IMR-90 (cell line): ENCODE measurements around the gene WDR6. TPM values are rescaled to one million over a fixed set of nuclear protein-coding genes. Genes with fewer than 3 reads are reported as not detected.
A peak's percentile ranks its signal among the peaks of the same experiment; 100 is the strongest.

Experiments
- ATAC-seq: fragments of 200-7000 bp; cut with Tn5 transposase; 2 replicates; pipeline ENCODE4 v1.9.1; 2020; ENCODE audit warnings: low read depth, mild to moderate bottlenecking, moderate library complexity
- BruUV-seq: library from RNA; stranded (reverse); fragments of 400-500 nt; replicated peaks from 2 replicates; lab custom pipeline; 2021; lab: Mats Ljungman, UMichigan
- CTCF ChIA-PET: fragments of 300-600 bp; formaldehyde crosslinking; extraction: SDS; loops from one replicate; lab custom pipeline; 2021; ENCODE audit warnings: antibody characterized with exemption; lab: Yijun Ruan, JAX
- POLR2A ChIA-PET: fragments of 300-600 bp; sonication (Branson Sonifier 250); formaldehyde crosslinking; loops from one replicate; lab custom pipeline; 2022; ENCODE audit warnings: antibody characterized with exemption; ENCODE audit not compliant: unreplicated experiment; lab: Charles Lee
- DNase-seq: peaks from one replicate; pipeline ENCODE4 v3.0.0; 2013
- H2AFZ ChIP-seq: replicated peaks from 2 replicates; pipeline ENCODE3; 2013; ENCODE audit warnings: low read length, mild to moderate bottlenecking; ENCODE audit not compliant: poor library complexity
- H2AK5ac ChIP-seq: 2 replicates; pipeline ENCODE4 v1.6.1; 2013; ENCODE audit warnings: low read depth, low read length, inconsistent platforms
- H2AK9ac ChIP-seq: replicated peaks from 2 replicates; pipeline ENCODE3; 2013; ENCODE audit warnings: mild to moderate bottlenecking, low read depth, low read length, moderate library complexity; ENCODE audit not compliant: poor library complexity
- H2BK120ac ChIP-seq: 2 replicates; pipeline ENCODE4 v1.6.1; 2013; ENCODE audit warnings: low read depth, low read length, inconsistent platforms
- H2BK15ac ChIP-seq: 3 replicates; pipeline ENCODE4 v1.6.1; 2013; ENCODE audit warnings: low read depth, low read length, inconsistent platforms
- H2BK20ac ChIP-seq: 2 replicates; pipeline ENCODE4 v1.6.1; 2013; ENCODE audit warnings: low read depth, mild to moderate bottlenecking, inconsistent platforms, low read length, moderate library complexity
- H2BK5ac ChIP-seq: 2 replicates; pipeline ENCODE4 v1.6.1; 2013; ENCODE audit warnings: mild to moderate bottlenecking, low read depth, low read length, inconsistent platforms; ENCODE audit not compliant: poor library complexity, severe bottlenecking
- H3K14ac ChIP-seq: replicated peaks from 2 replicates; pipeline ENCODE4 v1.6.1; 2013; ENCODE audit warnings: low read depth, low read length, inconsistent platforms
- H3K18ac ChIP-seq: 2 replicates; pipeline ENCODE4 v1.6.1; 2013; ENCODE audit warnings: low read depth, low read length, control low read depth
- H3K23ac ChIP-seq: 2 replicates; pipeline ENCODE4 v1.6.1; 2013; ENCODE audit warnings: low read depth, low read length, inconsistent platforms
- H3K27ac ChIP-seq: 2 replicates; pipeline ENCODE4 v1.5.1; 2013; ENCODE audit warnings: mild to moderate bottlenecking, control low read depth, low read length; ENCODE audit not compliant: insufficient read depth
- H3K27me3 ChIP-seq: 2 replicates; pipeline ENCODE4 v1.6.1; 2013; ENCODE audit warnings: low read length; ENCODE audit not compliant: control insufficient read depth, insufficient read depth
- H3K36me3 ChIP-seq: 2 replicates; pipeline ENCODE4 v1.6.1; 2013; ENCODE audit warnings: low read length, mixed read lengths; ENCODE audit not compliant: control insufficient read depth, insufficient read depth
- H3K4ac ChIP-seq: 2 replicates; pipeline ENCODE4 v1.6.1; 2013; ENCODE audit warnings: low read depth, low read length, inconsistent platforms
- H3K4me1 ChIP-seq: 2 replicates; pipeline ENCODE4 v1.6.1; 2013; ENCODE audit warnings: low read length, mixed read lengths; ENCODE audit not compliant: control insufficient read depth, insufficient read depth
- H3K4me2 ChIP-seq: 2 replicates; pipeline ENCODE4 v1.6.1; 2013; ENCODE audit warnings: low read depth, mild to moderate bottlenecking, control low read depth, low read length, moderate library complexity
- H3K4me3 ChIP-seq: 2 replicates; pipeline ENCODE4 v1.5.1; 2013; ENCODE audit warnings: low read depth, mild to moderate bottlenecking, control low read depth, low read length, moderate library complexity; ENCODE audit not compliant: insufficient read depth
- H3K56ac ChIP-seq: 2 replicates; pipeline ENCODE4 v1.6.1; 2013; ENCODE audit warnings: low read length, inconsistent platforms; ENCODE audit not compliant: insufficient read depth; ENCODE audit errors: extremely low read depth
- H3K79me1 ChIP-seq, 2 experiments: 2 replicates each; pipeline ENCODE4 v1.6.1; 2013; ENCODE audit warnings: low read length in 2 of 2, inconsistent platforms in 1 of 2, low read depth in 1 of 2
- H3K9ac ChIP-seq: 2 replicates; pipeline ENCODE4 v1.6.1; 2013; ENCODE audit warnings: low read depth, low read length, control low read depth
- H3K9me1 ChIP-seq: 2 replicates; pipeline ENCODE4 v1.6.1; 2013; ENCODE audit warnings: low read length, inconsistent platforms; ENCODE audit not compliant: insufficient read depth
- H3K9me3 ChIP-seq: 2 replicates; pipeline ENCODE4 v1.6.1; 2013; ENCODE audit warnings: low read length; ENCODE audit not compliant: control insufficient read depth, insufficient read depth
- H4K20me1 ChIP-seq: 2 replicates; pipeline ENCODE4 v1.6.1; 2013; ENCODE audit warnings: low read length, inconsistent platforms; ENCODE audit not compliant: insufficient read depth
- H4K5ac ChIP-seq: 2 replicates; pipeline ENCODE4 v1.6.1; 2013; ENCODE audit warnings: mild to moderate bottlenecking, low read depth, low read length, control low read depth
- H4K8ac ChIP-seq, 2 experiments: 2 replicates each; pipeline ENCODE4 v1.6.1; 2013; ENCODE audit warnings: low read depth in 2 of 2, low read length in 2 of 2, control low read depth in 1 of 2, inconsistent platforms in 1 of 2
- H4K91ac ChIP-seq: 2 replicates; pipeline ENCODE4 v1.6.1; 2013; ENCODE audit warnings: low read depth, low read length, inconsistent platforms; ENCODE audit not compliant: insufficient read depth
- BHLHE40 ChIP-seq: fragments of 150-350 bp; IDR thresholded peaks from 2 replicates; pipeline ENCODE4 v1.6.1; 2016; ENCODE audit warnings: mild to moderate bottlenecking, low read depth, low read length
- CEBPB ChIP-seq: IDR thresholded peaks from 2 replicates; pipeline ENCODE4 v1.6.1; 2012; ENCODE audit warnings: low read depth, low read length, improper control_type of control experiment
- CHD1 ChIP-seq: IDR thresholded peaks from 2 replicates; pipeline ENCODE4 v1.6.1; 2012; ENCODE audit warnings: low read depth, low read length, improper control_type of control experiment
- CTCF ChIP-seq: conservative IDR thresholded peaks from 2 replicates; pipeline ENCODE4 v1.5.1; 2012; ENCODE audit warnings: mild to moderate bottlenecking, low read depth, low read length, improper control_type of control experiment
- ELK1 ChIP-seq: fragments of 150-350 bp; IDR thresholded peaks from 2 replicates; pipeline ENCODE4 v1.6.1; 2016; ENCODE audit warnings: low read depth, mild to moderate bottlenecking, low read length, moderate library complexity, borderline replicate concordance
- MAFK ChIP-seq: IDR thresholded peaks from 2 replicates; pipeline ENCODE4 v1.6.1; 2012; ENCODE audit warnings: low read depth, low read length, improper control_type of control experiment
- MXI1 ChIP-seq: IDR thresholded peaks from 2 replicates; pipeline ENCODE4 v1.6.1; 2012; ENCODE audit warnings: low read depth, mild to moderate bottlenecking, low read length, moderate library complexity, borderline replicate concordance
- NFE2L2 ChIP-seq: fragments of 150-350 bp; IDR thresholded peaks from 2 replicates; pipeline ENCODE4 v1.6.1; 2016; ENCODE audit warnings: low read depth, mild to moderate bottlenecking, low read length
- POLR2A ChIP-seq: IDR thresholded peaks from 2 replicates; pipeline ENCODE4 v1.6.1; 2012; ENCODE audit warnings: mild to moderate bottlenecking, low read depth, low read length
- RAD21 ChIP-seq: IDR thresholded peaks from 2 replicates; pipeline ENCODE4 v1.6.1; 2012; ENCODE audit warnings: low read length, improper control_type of control experiment
- WGBS, 2 experiments: methylation state at CpG; one replicate each; pipeline versions ENCODE4 v1.1.5 to v1.1.7; 2013; ENCODE audit warnings: missing lambda C conversion rate in 2 of 2; ENCODE audit not compliant: insufficient read length in 1 of 2; ENCODE audit errors: extremely low coverage in 2 of 2; 5-methylcytosine and 5-hydroxymethylcytosine counted together
- dilution Hi-C: fragments of 300-500 bp; cut with HindIII; formaldehyde crosslinking; loops from one replicate; pipeline ENCODE4 v1.14.3; 2018; ENCODE audit warnings: low sequenced_read_pairs; ENCODE audit not compliant: unreplicated experiment
- in situ Hi-C: fragments of 300-500 bp; cut with MboI; formaldehyde crosslinking; loops from 3 replicates; pipeline ENCODE4 v1.14.3; 2019; ENCODE audit warnings: low sequenced_read_pairs, inconsistent platforms, mixed read lengths
- intact Hi-C: fragments of 100-400 bp; cut with micrococcal nuclease; formaldehyde crosslinking; loops from 2 replicates; pipeline ENCODE4 v1.10.0; 2022
- polyA plus RNA-seq, 3 experiments: library from polyadenylated mRNA; depleted of rRNA; stranded (reverse); fragments of >200 nt; gene quantifications; 2 replicates each; pipeline ENCODE4 v1.2.3, GENCODE V29; 2012; ENCODE audit warnings: low replicate concordance in 1 of 3
- total RNA-seq: library from RNA; depleted of rRNA; stranded (reverse); fragments of >200 nt; gene quantifications from 2 replicates; pipeline ENCODE4 v1.2.3, GENCODE V29; 2012
- TF ChIP-seq, protein P1 (sequence below): fragments of 150-350 bp; IDR thresholded peaks from 2 replicates; pipeline ENCODE4 v1.6.1; 2017; ENCODE audit warnings: mild to moderate bottlenecking, antibody characterized with exemption, low read length, low read depth

The WDR6 gene
- total and polyA plus RNA-seq, 2 of the 4 experiments (the other 2 are of a cell fraction), result 60.9 to 160 TPM

- POLR2A ChIA-PET, result no interaction called here
- Histone ChIP-seq H3K23ac (no peak overlapping the region), H3K14ac (no peak overlapping the region), H2AK5ac (no peak overlapping the region), H2BK15ac (no peak overlapping the region), H4K20me1 (peaks cover 41% of the 10 kb centered on the region), H3K9me1 (peaks cover 14% of the 10 kb centered on the region), H3K9ac (no peak overlapping the region), H3K36me3 (peaks cover 52% of the 10 kb centered on the region), H3K56ac (no peak overlapping the region), H2AK9ac (peak overlapping the region; percentile 36), H2BK20ac (no peak overlapping the region), H4K91ac (no peak overlapping the region), H4K5ac (no peak overlapping the region), H3K9me3 (no peaks in the 10 kb centered on the region), H2AFZ (peak overlapping the region; percentile 29), H3K4me3 (no peak overlapping the region), H3K4me1 (peaks cover 10% of the 10 kb centered on the region), H2BK5ac (no peak overlapping the region), H3K18ac (no peak overlapping the region), H2BK120ac (no peak overlapping the region), H3K4me2 (no peak overlapping the region), H4K8ac (no peak overlapping the region), H3K4ac (no peak overlapping the region), H3K27ac (no peak overlapping the region), H3K79me1 (peaks cover 13 to 85% of the 10 kb centered on the region in 2 experiments; a peak in 3 of 4 replicates), H3K27me3 (no peaks in the 10 kb centered on the region)
- in situ Hi-C loops, result no loop called here
- CTCF ChIA-PET, result no interaction called here
- 100% methylated on average over 1 of the region's 8 CpGs; no CpG with 5 or more reads in 1 of the 2 experiments for WGBS, 2 experiments
- TF ChIP-seq, protein P1, sequence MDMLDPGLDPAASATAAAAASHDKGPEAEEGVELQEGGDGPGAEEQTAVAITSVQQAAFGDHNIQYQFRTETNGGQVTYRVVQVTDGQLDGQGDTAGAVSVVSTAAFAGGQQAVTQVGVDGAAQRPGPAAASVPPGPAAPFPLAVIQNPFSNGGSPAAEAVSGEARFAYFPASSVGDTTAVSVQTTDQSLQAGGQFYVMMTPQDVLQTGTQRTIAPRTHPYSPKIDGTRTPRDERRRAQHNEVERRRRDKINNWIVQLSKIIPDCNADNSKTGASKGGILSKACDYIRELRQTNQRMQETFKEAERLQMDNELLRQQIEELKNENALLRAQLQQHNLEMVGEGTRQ, result no peak
- TF ChIP-seq CHD1 (no peak), POLR2A (no peak), BHLHE40 (no peak), ELK1 (no peak), MXI1 (no peak), MAFK (no peak), NFE2L2 (no peak), CTCF (no peak), CEBPB (no peak), RAD21 (no peak)
- ATAC-seq (no peak), DNase-seq (no peak)
- BruUV-seq, result no TSS peak
- intact Hi-C loops, result no loop called here
- dilution Hi-C loops, result no loop called here
Observed at GRCh38 chr3:49015072-49015471, 7.9 kb downstream of the WDR6 start.
